T-cell (primary cell): ENCODE measurements around the gene PTPRR. TPM values are rescaled to one million over a fixed set of nuclear protein-coding genes. Genes with fewer than 3 reads are reported as not detected.

Experiments used
- ATAC-seq, 4 experiments: fragments of 200-7000 bp in 3 of 4; fragments of 150-1000 bp in 1 of 4; cut with Tn5 transposase; replicated peaks in 1 of 4; 1 replicate in 3 of 4; 2 replicates in 1 of 4; pipeline ENCODE4 v1.10.0; 2021; ENCODE audit warnings: moderate library complexity in 3 of 4, mild to moderate bottlenecking in 2 of 4, moderate number of reproducible peaks in 1 of 4
- CTCF ChIA-PET, 2 donors: fragments of 300-600 bp; sonication (Branson Sonifier 250); formaldehyde crosslinking; loops; one replicate each; lab custom pipeline; 2022; ENCODE audit warnings: antibody characterized with exemption in 2 of 2; lab: Charles Lee
- POLR2A ChIA-PET, 2 donors: fragments of 300-600 bp; sonication (Branson Sonifier 250); formaldehyde crosslinking; loops; one replicate each; lab custom pipeline; 2022; ENCODE audit warnings: antibody characterized with exemption in 2 of 2; lab: Charles Lee
- DNase-seq, 35 experiments: peaks; one replicate each; pipeline versions ENCODE4 v3.0.0 to v3.0.0-alpha.2; 2013 to 2023
- H3K27ac ChIP-seq: one replicate; pipeline ENCODE4 v1.5.1; 2013; ENCODE audit warnings: low read length
- H3K27me3 ChIP-seq, 2 experiments: replicated peaks in 1 of 2; 1 replicate in 1 of 2; 2 replicates in 1 of 2; pipeline versions ENCODE4 v1.6.1 to v1.7.0; 2013; ENCODE audit warnings: low read length in 1 of 2, mixed read lengths in 1 of 2; ENCODE audit not compliant: control insufficient read depth in 2 of 2, insufficient read depth in 2 of 2; ENCODE audit errors: extremely low read depth in 1 of 2
- H3K36me3 ChIP-seq, 2 donors: 1 replicate in 1 of 2; 2 replicates in 1 of 2; pipeline versions ENCODE4 v1.6.1 to v1.7.0; 2013; ENCODE audit warnings: low read length in 1 of 2; ENCODE audit not compliant: control insufficient read depth in 2 of 2, insufficient read depth in 1 of 2; ENCODE audit errors: extremely low read depth in 1 of 2
- H3K4me1 ChIP-seq, 2 experiments: 1 replicate in 1 of 2; 2 replicates in 1 of 2; pipeline versions ENCODE4 v1.6.1 to v1.7.0; 2013; ENCODE audit warnings: low read length in 2 of 2, mixed read lengths in 1 of 2; ENCODE audit not compliant: insufficient read depth in 2 of 2, control insufficient read depth in 1 of 2; ENCODE audit errors: extremely low read depth in 1 of 2
- H3K4me3 ChIP-seq, 2 donors: 1 replicate in 1 of 2; 2 replicates in 1 of 2; pipeline versions ENCODE4 v1.5.1 to v1.7.0; 2013; ENCODE audit warnings: mild to moderate bottlenecking in 2 of 2, low read length in 1 of 2, moderate library complexity in 1 of 2; ENCODE audit not compliant: control insufficient read depth in 1 of 2; ENCODE audit errors: extremely low read depth in 1 of 2
- H3K9me3 ChIP-seq: 2 replicates; pipeline ENCODE4 v1.7.0; 2013
- H3K27ac Mint-ChIP-seq, 2 donors: one replicate each; pipeline ENCODE4 v1.8.0; 2020 to 2021; ENCODE audit warnings: mild to moderate bottlenecking in 2 of 2, mixed read lengths in 2 of 2
- H3K27me3 Mint-ChIP-seq, 2 donors: one replicate each; pipeline ENCODE4 v1.8.0; 2021 to 2022; ENCODE audit warnings: mixed read lengths in 2 of 2
- H3K36me3 Mint-ChIP-seq: one replicate; pipeline ENCODE4 v1.8.0; 2021; ENCODE audit warnings: mixed read lengths
- H3K4me1 Mint-ChIP-seq, 3 donors: one replicate each; pipeline ENCODE4 v1.8.0; 2020 to 2022; ENCODE audit warnings: mixed read lengths in 3 of 3, mild to moderate bottlenecking in 1 of 3
- H3K4me3 Mint-ChIP-seq, 3 donors: one replicate each; pipeline ENCODE4 v1.8.0; 2020 to 2022; ENCODE audit warnings: mild to moderate bottlenecking in 3 of 3, mixed read lengths in 3 of 3, moderate library complexity in 3 of 3
- H3K9me3 Mint-ChIP-seq, 3 donors: one replicate each; pipeline ENCODE4 v1.8.0; 2020 to 2022; ENCODE audit warnings: mixed read lengths in 3 of 3
- WGBS: methylation state at CpG from one replicate; pipeline ENCODE4 v1.1.5; 2013; ENCODE audit warnings: missing lambda C conversion rate; ENCODE audit not compliant: insufficient coverage; 5-methylcytosine and 5-hydroxymethylcytosine counted together
- total RNA-seq, 35 experiments: library from RNA in 6 of 35; stranded (reverse) in 6 of 35; fragments of 120-200 nt in 1 of 35; gene quantifications; one replicate each; pipeline versions ENCODE4 v1.2.1 to v1.2.4 and lab custom pipeline; 2013 to 2026

The PTPRR gene
- total RNA-seq, 5 donors from 2014 or later (not counting 1 experiment from before 2014, with no cell fraction given), result not detected

DNA sequence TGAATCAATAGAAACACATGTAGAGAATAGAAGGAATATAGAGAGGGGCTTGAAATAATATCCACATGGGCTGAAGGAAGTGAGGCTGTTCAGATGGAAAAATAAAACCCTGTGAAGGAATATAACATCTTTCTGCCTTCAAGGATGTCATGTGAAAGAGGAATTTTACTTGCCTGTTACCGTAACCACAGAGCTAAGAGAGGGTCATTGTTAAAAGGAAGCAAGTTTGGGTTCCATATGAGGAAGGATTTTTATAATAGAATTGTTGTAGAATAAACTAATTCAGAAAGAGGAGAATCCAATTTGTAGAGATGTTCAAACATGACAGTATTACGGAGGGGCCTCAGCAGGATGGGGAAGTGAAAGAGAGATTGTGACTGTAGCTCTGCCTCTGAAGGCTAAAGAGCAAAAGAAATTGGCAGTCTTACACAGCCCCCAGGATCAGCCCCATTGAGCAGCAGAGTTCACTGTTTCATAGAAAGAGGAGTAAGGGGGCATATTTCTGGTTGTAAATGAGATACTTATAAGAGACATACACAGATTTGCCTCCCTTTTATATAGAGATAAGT is 41.8 kb upstream of the PTPRR start:
- H3K36me3 Mint-ChIP-seq, result no peaks in the 10 kb centered on the region
- Histone ChIP-seq H3K27me3 (no peaks in the 10 kb centered on the region), H3K36me3 (no peaks in the 10 kb centered on the region), H3K9me3 (no peaks in the 10 kb centered on the region), H3K27ac (no peak overlapping the region), H3K4me1 (no peaks in the 10 kb centered on the region), H3K4me3 (no peak overlapping the region)
- DNase-seq (no peak), ATAC-seq (no peak)
- ChIA-PET POLR2A (no interaction called here), CTCF (no interaction called here)
- H3K27me3 Mint-ChIP-seq, result no peaks in the 10 kb centered on the region
- no peak overlapping the region for H3K27ac Mint-ChIP-seq
- H3K9me3 Mint-ChIP-seq, result peaks cover 0 to 4% (median 0%) of the 10 kb centered on the region in 3 donors
- no peaks in the 10 kb centered on the region for H3K4me1 Mint-ChIP-seq
- no peak overlapping the region for H3K4me3 Mint-ChIP-seq
- 38% methylated on average over 2 of the region's 2 CpGs for WGBS

DNA sequence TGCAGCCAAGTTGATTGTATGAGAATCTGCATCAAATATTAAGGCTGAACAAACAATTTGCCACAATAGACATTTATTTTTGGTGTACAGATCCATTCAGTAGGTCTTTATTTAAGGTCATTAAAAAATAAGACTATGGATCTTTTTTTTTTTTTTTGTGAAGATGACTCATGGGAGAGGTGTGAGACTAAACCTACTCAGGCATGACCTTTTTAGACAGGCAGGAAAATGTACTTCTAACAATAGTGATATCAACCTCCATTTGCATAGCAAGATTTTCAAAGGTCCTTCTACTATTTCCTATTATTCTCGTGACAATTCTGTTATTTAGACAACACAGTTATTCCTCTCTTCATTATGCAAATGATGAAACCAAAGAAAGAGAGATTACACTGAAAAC is 39.9 kb upstream of the PTPRR start:
- DNase-seq, result no peak
- Mint-ChIP-seq H3K36me3 (no peaks in the 10 kb centered on the region), H3K9me3 (peaks cover 0 to 4% (median 0%) of the 10 kb centered on the region in 3 donors), H3K27me3 (no peaks in the 10 kb centered on the region), H3K4me3 (no peak overlapping the region), H3K27ac (no peak overlapping the region), H3K4me1 (no peaks in the 10 kb centered on the region)
- no peaks in the 10 kb centered on the region for H3K4me1 ChIP-seq
- H3K4me3 ChIP-seq, result no peak overlapping the region
- WGBS, result 40% methylated on average over 1 of the region's 1 CpG
- H3K36me3 ChIP-seq, result no peaks in the 10 kb centered on the region
- ChIA-PET POLR2A (no interaction called here), CTCF (no interaction called here)
- H3K9me3 ChIP-seq, result no peaks in the 10 kb centered on the region
- no peak overlapping the region for H3K27ac ChIP-seq
- H3K27me3 ChIP-seq, result no peaks in the 10 kb centered on the region
- ATAC-seq, result no peak

DNA sequence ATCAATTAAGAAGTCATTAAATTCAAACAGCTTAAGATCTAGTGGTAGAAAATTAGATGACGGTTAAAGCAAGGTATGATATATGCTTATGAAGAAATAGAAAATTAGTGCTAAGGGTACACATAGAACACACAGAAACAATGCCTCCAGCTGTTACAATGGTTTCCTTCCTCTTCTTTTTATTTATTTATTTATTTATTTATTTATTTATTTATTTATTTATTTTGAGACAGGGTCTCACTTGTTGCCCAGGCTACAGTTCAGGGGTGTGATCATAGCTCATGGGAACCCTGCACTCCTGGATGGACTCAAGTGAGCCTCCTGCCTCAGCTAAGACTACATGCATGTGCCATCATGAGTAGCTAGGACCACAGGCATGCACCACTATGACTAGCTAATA is 34.9 kb upstream of the PTPRR start:
- H3K36me3 ChIP-seq, result no peaks in the 10 kb centered on the region
- ChIA-PET POLR2A (no interaction called here), CTCF (no interaction called here)
- H3K9me3 ChIP-seq, result no peaks in the 10 kb centered on the region
- no peaks in the 10 kb centered on the region for H3K27me3 ChIP-seq
- Mint-ChIP-seq H3K4me3 (no peak overlapping the region), H3K27ac (no peak overlapping the region), H3K4me1 (no peaks in the 10 kb centered on the region), H3K36me3 (no peaks in the 10 kb centered on the region), H3K9me3 (peaks cover 0 to 4% (median 0%) of the 10 kb centered on the region in 3 donors), H3K27me3 (no peaks in the 10 kb centered on the region)
- WGBS, result no CpG with 5 or more reads among the region's 1 CpG
- ATAC-seq (no peak), DNase-seq (no peak)
- no peak overlapping the region for H3K27ac ChIP-seq
- H3K4me3 ChIP-seq, result no peak overlapping the region
- H3K4me1 ChIP-seq, result no peaks in the 10 kb centered on the region

DNA sequence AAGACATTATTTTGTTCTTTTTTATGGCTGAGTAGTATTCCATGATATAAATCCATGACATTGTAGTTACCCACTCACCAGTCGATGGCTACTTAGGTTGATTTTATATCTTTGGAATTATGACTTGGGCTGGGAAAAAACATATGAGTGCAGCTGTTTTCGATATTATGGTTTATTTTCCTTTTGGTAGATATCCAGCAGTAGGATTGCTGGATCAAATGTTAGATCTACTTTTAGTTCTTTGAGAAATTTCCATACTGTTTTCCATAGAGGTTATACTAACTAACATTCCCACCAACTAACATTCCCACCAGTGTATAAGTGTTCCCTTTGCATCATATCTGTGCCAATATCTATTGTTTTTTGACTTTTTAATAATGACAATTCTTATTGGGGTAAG is 29.9 kb upstream of the PTPRR start:
- ChIA-PET POLR2A (no interaction called here), CTCF (no interaction called here)
- peaks cover 0 to 6% (median 2%) of the 10 kb centered on the region in 3 donors for H3K9me3 Mint-ChIP-seq
- no peaks in the 10 kb centered on the region for H3K27me3 Mint-ChIP-seq
- H3K4me1 Mint-ChIP-seq, result no peaks in the 10 kb centered on the region
- no peak overlapping the region for H3K4me3 ChIP-seq
- no CpG with 5 or more reads among the region's 2 CpGs for WGBS
- no peaks in the 10 kb centered on the region for H3K27me3 ChIP-seq
- DNase-seq (no peak), ATAC-seq (no peak)
- H3K4me1 ChIP-seq, result no peaks in the 10 kb centered on the region
- H3K36me3 Mint-ChIP-seq, result no peaks in the 10 kb centered on the region
- no peak overlapping the region for H3K27ac ChIP-seq
- H3K36me3 ChIP-seq, result no peaks in the 10 kb centered on the region
- no peak overlapping the region for H3K27ac Mint-ChIP-seq
- no peak overlapping the region for H3K4me3 Mint-ChIP-seq
- H3K9me3 ChIP-seq, result no peaks in the 10 kb centered on the region

DNA sequence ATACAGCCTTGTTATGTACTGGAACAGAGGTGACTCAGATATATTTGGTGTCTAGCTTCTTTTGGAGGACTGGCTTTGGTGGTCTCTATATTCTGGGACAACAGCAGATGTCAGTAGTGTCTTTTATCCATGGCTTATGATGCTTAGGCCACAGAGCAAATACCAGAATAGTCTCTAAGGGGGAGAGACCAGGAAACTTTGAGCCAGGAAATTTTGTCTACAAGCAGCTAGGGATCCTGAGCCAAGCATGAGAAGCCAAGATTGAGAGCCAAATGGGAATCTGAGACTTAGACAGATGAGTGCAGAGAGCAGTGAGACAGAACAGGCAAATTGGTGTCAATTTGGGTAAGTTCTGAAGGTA is 28.4 kb upstream of the PTPRR start:
- no peaks in the 10 kb centered on the region for H3K9me3 ChIP-seq
- POLR2A ChIA-PET, result no interaction called here
- H3K36me3 Mint-ChIP-seq, result no peaks in the 10 kb centered on the region
- H3K27me3 ChIP-seq, result no peaks in the 10 kb centered on the region
- H3K4me1 ChIP-seq, result no peaks in the 10 kb centered on the region
- no peak overlapping the region for H3K27ac ChIP-seq
- ATAC-seq (no peak), DNase-seq (no peak)
- H3K27ac Mint-ChIP-seq, result no peak overlapping the region
- no peak overlapping the region for H3K4me3 ChIP-seq
- CTCF ChIA-PET, result no interaction called here
- H3K4me1 Mint-ChIP-seq, result no peaks in the 10 kb centered on the region
- H3K27me3 Mint-ChIP-seq, result no peaks in the 10 kb centered on the region
- H3K36me3 ChIP-seq, result no peaks in the 10 kb centered on the region
- H3K4me3 Mint-ChIP-seq, result no peak overlapping the region
- peaks cover 0 to 16% (median 7%) of the 10 kb centered on the region in 3 donors for H3K9me3 Mint-ChIP-seq

DNA sequence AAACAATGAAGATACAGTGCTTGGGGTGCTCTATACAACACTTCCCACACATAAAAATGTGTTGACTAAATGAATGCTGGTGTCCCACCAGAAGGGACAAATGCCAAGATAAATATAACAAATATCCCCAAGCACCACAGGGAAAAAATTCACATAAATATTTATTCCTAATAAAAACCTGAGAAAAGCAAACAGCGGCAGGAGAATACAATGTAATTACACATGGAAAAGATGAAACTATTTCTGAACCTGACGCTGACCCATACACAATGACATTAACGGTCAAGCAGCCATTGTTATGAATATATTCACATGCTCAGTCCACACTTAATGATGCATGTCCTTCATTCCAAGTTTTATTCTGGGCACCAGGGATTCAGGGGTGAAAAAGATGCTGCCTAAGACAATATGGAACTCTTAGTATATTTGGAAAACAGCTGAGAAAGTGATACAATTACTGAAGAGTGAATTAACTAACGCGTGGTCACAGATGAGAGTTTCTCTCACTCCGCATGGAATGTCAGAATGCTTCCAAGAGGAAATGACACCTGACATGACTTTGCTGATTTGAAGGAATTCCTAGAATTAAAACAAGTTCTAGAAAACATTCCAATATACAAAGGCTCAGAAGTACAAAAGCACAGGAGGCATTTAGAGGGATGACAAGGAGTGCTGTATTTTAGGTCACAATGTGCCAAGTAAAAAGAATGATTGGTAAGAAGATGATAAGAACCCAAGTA is 27.9 kb upstream of the PTPRR start:
- Histone ChIP-seq H3K4me3 (no peak overlapping the region), H3K27me3 (no peaks in the 10 kb centered on the region), H3K9me3 (no peaks in the 10 kb centered on the region), H3K36me3 (no peaks in the 10 kb centered on the region), H3K27ac (no peak overlapping the region), H3K4me1 (no peaks in the 10 kb centered on the region)
- ChIA-PET CTCF (no interaction called here), POLR2A (no interaction called here)
- 83% methylated on average over 1 of the region's 6 CpGs for WGBS
- DNase-seq (no peak), ATAC-seq (no peak)
- no peaks in the 10 kb centered on the region for H3K36me3 Mint-ChIP-seq
- H3K27ac Mint-ChIP-seq, result no peak overlapping the region
- no peaks in the 10 kb centered on the region for H3K4me1 Mint-ChIP-seq
- peaks cover 0 to 18% (median 8%) of the 10 kb centered on the region in 3 donors for H3K9me3 Mint-ChIP-seq
- no peak overlapping the region for H3K4me3 Mint-ChIP-seq
- no peaks in the 10 kb centered on the region for H3K27me3 Mint-ChIP-seq
